T-helper 9 cell (primary cell): Measurements from ENCODE around the gene PEX26.
"Not testable (repeated sequence)": the region's sequence is repeated elsewhere in the genome, so short reads cannot be mapped to it uniquely, and the experiment has no call there.

Source experiments
- DNase-seq: peaks from one replicate; pipeline ENCODE4 v3.0.0-alpha.2; 2020

Gene PEX26

DNA sequence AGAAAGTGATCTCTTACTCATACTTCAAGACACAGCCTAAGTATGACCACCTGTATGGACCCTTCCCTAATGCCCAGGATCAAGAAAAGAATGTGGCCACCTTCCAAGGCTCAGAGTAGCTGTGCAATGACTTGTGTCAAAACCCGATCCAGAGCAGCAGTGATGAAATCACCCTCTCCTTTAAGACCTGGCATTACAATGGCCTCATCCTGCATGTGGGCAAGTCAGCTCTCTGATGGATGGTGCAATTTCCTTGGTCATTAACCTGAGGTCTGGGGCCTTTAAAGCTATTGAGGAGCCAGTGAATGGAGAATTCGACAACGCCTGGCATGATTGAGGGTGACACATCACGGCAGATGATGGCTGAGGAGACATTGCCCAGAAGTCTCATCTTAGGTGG, 23.7 kb downstream of the PEX26 start:
- DNase-seq: no peak

DNA sequence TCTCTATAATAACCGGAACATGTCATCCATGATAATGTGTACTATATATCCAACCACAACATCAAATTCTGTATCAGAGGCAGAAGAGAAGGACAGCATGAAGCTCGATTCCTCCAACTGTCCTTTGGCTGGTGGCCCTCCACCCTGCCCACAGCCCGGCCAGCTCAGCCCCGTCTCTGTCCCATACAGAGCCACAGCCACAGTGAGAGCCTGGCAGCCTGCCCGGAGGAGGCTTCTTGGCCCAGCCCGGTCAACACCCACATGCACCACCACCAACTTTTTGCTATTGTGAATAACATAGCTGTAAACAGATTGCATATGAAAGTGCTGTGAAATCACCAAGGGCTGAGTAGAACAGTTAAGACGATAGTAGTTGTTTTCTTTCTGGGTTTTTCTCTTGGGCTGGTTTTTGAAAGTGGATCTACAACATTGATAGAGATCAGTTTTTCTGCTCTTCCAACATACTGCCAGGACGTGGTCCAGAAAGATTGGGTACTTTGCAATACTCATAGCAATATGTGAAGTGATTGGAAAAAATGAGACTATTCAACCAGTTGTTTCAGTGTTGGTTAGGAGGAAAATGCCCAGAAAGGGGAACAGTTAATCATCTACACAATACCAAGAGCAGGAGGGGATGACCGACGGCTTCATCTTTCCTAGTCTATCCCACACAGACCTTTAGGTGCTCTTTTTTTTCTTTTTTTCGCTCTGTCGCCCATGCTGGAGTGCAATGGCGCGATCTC, 25.9 kb downstream of the PEX26 start:
- DNase-seq: no peak

DNA sequence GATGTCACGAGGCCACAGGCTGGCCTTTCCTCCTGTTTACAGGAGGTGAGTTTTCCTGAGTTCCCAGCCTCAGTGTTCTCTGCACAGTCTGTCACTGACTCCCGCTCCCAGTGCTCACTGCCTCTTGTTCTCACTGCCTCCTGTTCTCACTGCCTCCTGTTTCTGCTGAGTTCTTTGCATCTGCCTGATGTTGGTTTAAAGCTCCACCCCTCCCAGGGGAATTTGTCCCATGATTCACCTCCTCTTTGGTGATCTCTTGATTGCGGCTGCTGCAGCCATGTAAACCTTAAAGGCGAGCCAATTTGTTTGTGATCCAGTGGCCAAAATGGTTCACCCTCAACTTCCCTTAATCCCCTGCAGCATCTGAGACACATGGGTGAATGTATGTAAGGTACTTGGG, 26.8 kb downstream of the PEX26 start:
- no peak for DNase-seq

DNA sequence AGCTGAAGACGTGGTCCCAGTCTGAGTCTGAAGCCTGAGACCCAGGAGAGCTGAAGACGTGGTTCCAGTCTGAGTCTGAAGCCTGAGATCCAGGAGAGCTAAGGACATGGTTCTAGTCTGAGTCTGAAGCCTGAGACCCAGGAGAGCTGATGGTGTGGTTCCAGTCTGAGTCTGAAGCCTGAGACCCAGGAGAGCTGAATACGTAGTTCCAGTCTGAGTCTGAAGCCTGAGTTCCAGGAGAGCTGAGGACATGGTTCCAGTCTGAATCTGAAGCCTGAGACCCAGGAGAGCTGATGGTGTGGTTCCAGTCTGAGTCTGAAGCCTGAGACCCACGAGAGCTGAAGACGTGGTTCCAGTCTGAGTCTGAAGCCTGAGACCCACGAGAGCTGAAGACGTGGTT, 28.2 kb downstream of the PEX26 start:
- not testable (repeated sequence) for DNase-seq

DNA sequence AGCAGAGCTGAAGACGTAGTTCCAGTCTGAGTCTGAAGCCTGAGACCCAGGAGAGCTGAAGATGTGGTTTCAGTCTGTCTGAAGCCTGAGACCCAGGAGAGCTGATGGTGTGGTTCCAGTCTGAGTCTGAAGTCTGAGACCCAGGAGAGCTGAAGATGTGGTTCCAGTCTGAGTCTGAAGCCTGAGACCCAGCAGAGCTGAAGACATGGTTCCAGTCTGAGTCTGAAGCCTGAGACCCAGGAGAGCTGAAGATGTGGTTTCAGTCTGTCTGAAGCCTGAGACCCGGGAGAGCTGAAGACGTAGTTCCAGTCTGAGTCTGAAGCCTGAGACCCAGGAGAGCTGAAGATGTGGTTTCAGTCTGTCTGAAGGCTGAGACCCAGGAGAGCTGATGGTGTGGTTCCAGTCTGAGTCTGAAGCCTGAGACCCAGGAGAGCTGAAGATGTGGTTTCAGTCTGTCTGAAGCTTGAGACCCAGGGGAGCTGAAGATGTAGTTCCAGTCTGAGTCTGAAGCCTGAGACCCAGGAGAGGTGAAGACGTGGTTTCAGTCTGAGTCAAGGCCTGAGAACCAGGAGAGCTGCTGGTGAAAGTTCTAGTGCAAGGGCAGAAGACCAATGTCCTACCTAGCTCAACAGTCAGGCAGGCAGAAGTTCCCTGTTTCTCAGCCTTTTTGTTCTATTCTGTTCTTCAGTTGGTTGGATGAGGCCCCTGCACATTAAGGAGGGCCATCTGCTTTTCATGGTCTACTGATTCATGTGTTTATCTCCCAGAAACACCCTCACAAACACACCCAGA, 29.0 kb downstream of the PEX26 start:
- not testable (repeated sequence) for DNase-seq

GRCh38 chr22:18108187-18108586, 30.4 kb downstream of the PEX26 start:
- no peak for DNase-seq

- no peak for DNase-seq
These were observed 31.8 kb downstream of the PEX26 start for GRCh38 chr22:18109410-18110193.

DNA sequence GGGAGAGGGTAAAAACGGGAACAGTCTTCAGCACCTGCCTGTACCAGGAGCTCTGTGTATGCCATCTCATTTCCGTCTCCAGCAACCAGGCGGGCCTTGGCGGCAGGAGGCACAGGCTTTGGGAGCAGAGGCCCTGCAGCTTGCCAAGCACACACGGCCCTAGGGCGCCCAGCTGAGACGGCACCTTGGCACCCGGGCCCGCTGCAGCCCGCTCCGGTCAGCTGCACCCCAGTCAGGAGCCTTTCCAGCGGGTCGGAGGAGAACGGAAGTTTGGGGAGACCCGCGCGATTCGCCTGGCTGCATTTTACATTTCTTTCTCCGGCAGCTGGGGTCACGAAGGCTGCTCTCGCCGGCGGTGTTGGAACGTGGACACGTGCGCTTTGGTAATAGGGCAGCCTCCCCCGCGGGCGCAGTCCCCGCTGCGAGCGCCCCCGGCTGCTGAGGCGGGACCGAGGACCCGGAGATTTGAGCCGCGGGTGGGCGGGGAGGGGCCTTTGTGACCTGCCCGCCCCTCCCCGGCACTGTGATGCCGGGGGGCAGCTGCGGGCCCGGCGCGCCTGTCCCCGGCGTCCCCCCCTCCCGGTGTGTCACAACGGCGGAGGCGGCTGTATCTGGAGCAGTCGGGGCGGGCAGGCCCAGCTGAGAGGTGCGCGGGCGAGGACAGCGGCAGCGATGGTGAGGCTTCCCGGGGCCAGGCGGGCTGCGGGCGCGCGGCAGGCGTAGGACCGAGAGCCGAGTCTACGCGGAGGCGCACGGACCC, 32.6 kb downstream of the PEX26 start, which contains the start of gene TUBA8:
TUBA8 (plus strand) TSS at position 616 of the 760 bp plus-strand sequence; CDS start at position 673, 57 bp downstream.
- DNase-seq: no peak

DNA sequence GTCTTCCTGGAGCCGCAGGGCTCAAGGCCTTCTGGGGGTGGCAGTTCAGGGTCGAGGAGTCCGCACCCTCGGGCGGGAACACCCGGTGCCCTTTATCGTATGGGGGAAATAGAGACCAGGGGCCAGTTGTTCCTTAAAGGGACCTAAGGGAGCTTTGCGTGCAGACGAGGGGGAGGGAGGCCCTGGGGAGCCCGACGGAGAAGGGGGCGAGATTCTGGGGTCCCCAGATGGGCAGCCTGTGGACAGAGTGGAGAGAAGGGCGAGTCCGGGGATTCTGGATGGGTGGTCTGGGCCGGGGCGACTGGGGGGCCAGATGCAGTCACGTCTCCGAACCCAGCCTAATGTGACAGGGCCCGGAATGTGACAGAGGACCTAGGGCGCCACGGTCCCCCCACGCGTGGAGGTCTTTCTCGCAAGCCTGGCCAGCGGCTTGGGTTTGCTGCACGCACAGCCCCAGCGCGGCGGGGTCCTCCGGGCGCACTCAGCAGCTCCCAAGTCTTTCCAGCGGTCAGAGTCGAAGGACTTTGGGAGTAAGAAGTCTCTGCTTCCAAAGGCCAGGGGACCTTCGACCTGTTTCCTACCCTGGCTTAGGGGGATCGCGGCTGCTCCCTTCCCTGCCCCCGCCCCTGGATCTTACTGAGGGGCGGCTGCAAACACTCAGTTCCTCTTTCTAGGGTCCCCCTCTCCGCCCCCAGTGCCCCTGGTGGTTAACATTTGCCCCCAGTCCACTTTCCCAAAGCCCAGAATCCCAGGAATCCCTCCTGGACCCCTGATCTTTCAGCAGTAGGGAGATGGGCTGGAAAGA, 33.4 kb downstream of the PEX26 start:
- no peak for DNase-seq

DNA sequence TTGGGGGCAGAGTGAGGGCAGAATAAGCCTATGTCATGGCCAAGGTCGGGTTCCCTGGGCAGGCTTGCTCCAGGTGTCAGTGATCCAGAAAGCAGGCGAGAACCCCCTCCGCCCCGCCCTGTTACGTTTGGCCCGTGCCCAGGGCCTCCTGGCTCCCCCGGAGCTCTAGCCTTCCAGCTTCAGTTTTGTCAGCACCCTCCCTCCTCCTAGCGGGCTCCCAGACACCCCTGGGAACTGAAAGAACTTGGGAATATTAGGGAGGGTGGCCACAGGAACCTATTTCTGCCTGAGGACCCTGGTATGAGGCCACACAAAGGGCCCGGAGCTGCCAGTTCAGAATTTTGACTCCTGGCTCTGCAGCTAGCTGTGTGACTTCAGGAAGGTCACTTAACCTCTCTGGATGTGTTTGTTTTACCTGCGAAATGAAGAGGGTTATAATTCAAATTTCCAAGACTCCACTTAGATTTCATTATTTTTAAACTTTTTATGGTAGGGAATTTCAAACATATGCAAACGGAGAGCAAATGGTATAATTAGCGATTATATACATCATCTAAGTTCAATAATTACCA, 34.1 kb downstream of the PEX26 start:
- DNase-seq: no peak

DNA sequence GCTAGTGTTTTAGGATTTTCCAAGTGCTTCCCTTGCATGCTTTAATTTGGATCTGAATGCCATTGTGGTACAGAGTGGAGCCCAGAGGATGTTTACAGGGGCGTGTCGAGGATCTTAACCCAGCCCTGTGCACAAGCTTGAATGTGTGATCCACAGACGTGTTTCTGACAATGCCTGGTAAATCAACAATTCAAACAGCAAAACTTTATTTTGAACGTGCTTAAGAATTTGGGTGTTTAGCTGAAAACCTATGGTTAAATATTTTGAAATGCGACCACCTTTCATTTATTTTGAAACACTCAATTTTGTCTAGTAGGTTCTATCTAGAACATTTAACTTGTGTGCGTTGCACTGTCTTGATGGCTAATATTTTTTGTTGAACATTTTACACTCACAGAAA, 34.6 kb downstream of the PEX26 start:
- no peak for DNase-seq

DNA sequence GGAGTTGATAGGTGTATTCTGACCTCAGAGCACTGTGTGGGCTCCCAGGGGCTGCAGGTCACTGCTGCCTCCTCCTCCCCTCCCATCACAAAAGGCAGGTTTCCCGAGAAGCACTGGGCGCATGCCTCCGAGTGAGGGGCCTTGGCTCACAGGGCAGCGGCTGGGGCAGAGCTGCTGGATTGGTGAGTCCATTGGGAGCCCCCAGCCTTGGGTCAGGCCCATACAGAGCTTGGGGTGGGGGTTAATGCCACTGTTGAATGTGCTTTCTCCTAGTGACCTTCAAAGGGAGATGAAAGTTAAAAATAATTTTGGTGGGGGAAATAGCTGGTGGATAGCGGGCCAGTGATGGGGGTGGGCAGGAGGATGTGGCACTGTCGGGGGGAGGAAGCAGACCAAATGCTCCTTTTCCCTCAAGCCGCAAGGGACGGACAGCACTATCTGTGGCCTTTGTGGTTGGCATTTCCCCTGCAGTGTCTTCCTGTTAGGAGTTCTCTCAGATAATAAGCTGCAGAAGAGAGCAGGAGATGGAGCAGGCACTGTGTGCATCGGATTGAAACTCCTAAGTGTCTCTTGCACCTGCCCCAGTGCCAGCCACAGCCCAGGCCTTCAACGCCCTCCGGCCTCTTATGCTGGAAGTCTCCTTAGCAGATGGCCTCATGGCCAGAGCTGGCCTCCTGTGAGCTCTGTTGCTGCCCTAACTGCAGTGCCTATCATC, 36.0 kb downstream of the PEX26 start:
- no peak for DNase-seq

GRCh38 chr22:18114495-18114894, 36.7 kb downstream of the PEX26 start:
- no peak for DNase-seq

- DNase-seq: no peak
These were observed 37.3 kb downstream of the PEX26 start for GRCh38 chr22:18114976-18115652.

GRCh38 chr22:18115906-18116371, 38.1 kb downstream of the PEX26 start:
- DNase-seq: no peak

DNA sequence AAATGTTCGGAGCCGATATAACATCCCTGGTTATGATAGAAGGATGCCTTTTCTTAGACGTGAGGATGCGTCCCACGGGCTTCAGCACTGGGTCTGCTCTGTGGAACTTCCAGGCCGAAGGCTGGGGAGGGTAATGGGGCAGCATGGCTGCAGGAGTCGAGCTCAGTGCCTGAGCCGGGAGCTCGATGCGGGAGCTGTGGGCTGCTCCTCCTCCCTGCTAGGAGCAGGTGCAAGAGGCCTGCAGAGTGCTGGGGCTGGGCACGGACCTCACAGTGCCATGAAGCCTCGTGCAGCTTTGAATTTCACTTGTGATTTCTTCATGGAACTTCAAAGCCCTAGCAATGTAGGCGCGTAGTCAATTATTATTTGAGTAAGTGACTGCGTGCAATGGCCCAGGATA, 38.8 kb downstream of the PEX26 start:
- DNase-seq: no peak

GRCh38 chr22:18118345-18118915, 40.6 kb downstream of the PEX26 start:
- no peak for DNase-seq

GRCh38 chr22:18119409-18120110, 41.8 kb downstream of the PEX26 start:
- DNase-seq: no peak

DNA sequence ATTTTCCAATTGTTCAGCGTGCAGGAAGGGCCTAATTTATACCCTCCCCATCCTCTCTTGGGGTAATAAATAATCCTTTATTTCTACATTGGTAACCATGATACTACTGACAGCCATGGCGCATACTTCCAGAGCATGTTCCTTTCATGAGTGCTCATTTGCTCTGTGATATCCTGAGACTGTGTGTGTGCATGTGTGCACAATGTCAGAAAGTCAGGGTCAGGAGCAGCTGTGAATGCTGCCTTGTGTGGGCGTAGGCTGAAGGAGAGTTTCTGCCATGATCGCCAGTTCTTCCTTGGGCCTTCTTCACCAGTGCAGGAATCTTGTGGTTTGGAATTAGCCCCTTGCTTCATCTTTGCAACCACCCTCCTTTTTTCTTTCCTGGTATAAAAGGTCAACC, 43.1 kb downstream of the PEX26 start:
- no peak for DNase-seq
